Measurements from ENCODE around the gene NDUFAF3.

The NDUFAF3 gene, protein sequence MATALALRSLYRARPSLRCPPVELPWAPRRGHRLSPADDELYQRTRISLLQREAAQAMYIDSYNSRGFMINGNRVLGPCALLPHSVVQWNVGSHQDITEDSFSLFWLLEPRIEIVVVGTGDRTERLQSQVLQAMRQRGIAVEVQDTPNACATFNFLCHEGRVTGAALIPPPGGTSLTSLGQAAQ

DNA sequence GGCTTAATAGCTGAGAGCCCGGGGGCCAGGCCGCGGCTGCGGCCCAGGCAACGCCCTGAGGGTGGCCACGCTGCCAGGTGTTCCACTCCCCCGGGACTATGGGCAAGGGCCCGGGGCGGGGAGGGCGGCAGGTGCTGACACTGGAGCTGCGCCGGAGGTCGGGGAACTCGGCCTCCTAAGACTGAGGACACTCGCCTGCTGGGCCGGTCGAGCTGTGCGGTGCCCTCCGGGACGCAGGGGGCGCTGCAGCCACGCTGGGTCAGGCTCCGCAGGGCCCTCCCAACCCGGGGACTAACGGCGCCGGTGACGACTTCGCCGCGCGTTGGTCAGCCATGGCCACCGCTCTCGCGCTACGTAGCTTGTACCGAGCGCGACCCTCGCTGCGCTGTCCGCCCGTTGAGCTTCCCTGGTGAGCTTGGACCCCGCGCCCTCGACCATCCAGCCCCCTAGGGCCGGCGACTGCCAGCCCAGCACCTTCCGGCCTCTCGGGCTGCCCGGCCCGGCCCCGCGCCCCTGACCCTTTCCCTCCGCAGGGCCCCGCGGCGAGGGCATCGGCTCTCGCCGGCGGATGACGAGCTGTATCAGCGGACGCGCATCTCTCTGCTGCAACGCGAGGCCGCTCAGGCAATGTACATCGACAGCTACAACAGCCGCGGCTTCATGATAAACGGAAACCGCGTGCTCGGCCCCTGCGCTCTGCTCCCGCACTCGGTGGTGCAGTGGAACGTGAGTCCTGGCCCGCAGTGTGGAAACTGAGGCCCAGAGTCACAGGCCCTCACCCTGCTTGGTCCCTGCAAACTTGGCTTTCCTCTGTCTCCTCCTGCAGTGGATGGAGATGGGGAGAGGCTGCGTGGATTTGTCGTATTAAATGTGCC lies at the start of gene NDUFAF3:
Gene NDUFAF3 (plus strand): TSS at position 309 of the 875 bp plus-strand sequence. CDS start 24 bp downstream, at position 333.
- DNase-seq = peak; percentile 97

DNA sequence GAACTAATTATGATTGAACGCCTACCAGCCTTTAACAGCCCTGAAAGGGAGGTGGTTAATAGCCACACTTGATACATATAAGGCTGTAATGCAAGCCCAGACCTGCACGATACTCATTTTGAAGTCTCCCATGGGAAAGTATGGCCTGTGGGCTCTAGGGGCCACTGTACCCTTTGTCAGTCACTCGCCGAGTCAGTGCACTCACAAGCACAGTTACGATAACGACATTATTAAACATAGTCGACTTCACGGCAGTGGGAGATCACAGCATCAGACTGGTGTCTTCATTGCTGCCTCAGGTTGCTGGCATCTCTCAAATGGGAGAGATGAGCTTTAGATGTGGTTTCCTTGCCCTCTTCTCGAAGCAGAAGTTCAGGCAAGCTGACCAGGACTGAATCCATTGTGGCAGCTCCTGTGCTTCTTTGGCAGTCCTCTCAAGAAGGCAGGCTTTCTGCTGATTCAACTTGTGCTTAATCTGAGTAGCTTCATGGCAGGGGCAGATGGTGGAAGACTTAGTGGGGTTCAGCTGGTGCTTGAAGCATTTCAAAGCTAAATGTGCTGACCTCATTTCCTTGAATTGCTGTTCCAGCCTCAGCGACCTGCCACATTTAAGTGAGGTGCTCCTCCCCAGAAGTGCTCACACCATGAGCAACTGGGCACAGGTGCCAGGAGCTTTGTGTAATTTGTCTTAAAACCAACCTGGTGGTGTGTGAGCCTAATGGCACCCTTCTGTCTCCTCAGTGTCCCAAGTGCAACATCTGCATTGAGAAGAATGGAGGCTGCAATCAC lies 47.7 kb upstream of the NDUFAF3 start:
- DNase-seq = no peak

DNA sequence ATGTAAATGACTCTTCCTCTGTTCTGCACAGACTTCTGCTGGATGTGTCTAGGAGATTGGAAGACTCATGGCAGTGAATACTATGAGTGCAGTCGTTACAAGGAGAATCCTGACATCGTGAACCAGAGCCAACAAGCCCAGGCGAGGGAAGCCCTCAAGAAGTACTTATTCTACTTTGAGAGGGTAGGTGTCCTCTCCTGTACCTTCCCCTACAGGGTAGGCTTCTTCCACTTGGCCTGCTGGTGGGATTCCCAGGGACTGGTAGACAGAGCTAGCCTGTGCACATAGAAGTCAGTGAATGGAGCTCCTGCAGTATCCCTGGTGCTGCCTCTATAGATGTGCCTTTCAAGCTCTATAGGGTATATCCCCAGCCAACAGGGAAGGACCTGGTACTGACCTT lies 42.5 kb upstream of the NDUFAF3 start:
- no peak for DNase-seq

DNA sequence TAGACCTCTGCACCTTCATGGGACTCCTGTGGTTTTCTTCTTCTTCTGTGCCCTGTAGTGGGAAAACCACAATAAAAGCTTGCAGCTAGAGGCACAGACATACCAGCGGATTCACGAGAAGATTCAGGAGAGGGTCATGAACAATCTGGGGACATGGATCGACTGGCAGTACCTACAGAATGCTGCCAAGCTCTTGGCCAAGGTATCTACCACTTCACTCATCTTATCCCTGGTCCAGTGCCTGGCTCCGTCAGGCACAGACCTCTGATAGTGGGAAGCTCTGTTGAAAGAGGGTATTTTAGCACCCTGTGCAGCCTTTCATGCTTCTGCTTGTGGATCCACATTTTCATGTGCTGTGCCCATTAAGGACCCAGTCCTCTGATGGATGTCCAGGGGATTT lies 41.6 kb upstream of the NDUFAF3 start:
- no peak for DNase-seq

DNA sequence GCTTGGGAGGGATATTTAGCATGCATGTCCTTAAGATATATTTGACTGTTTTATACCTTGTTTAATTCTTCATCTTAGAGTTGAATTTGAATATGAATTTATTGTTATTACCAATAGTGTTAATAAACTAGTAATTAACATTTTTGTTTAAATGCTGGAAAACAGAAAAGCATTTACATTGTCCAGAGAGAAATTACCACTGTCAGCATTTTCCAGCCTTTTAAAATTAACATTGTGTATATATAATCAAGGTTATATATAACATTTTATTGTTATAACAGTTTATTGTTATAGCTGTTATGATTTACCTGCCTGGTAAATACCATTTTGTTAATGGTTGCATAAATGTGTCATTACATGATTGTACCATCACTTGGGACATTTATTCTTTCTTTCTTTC lies 39.9 kb upstream of the NDUFAF3 start:
- DNase-seq = no peak

DNA sequence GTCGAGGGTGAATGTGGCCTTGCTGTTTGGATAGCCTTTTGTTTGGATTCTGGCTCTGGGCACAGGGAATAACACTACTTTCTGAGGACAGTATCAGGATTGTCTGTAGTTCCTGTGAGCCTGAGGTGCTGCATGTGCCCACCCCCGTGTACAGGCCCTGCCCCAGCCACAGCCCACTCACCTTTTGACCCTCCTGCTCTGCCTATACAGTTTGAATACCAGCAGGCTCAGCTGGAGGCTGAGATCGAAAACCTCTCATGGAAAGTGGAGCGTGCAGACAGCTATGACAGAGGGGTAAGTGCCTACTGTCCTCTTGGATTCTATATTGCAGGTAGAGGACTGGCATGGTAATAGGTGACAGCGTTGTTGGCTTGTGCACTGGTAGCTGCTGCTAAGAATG lies 39.2 kb upstream of the NDUFAF3 start:
- no peak for DNase-seq

DNA sequence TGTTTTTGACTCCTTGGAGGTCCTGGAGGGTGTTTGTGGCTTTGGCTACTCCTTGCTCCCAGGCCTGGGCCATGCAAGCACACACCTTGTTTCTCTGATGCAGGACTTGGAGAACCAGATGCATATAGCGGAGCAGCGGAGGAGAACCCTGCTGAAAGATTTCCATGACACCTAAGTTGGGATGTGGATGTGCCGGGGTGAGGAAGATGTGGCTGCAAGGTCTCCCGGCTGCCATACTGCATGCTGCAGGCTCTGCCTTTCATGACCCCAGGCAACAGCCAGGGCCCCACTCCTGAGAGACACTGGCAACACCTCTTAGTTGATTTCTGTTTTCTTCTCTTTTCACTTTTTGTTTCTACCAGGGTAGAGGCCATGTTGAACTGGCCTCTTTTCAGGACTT lies 38.8 kb upstream of the NDUFAF3 start:
- no peak for DNase-seq

DNA sequence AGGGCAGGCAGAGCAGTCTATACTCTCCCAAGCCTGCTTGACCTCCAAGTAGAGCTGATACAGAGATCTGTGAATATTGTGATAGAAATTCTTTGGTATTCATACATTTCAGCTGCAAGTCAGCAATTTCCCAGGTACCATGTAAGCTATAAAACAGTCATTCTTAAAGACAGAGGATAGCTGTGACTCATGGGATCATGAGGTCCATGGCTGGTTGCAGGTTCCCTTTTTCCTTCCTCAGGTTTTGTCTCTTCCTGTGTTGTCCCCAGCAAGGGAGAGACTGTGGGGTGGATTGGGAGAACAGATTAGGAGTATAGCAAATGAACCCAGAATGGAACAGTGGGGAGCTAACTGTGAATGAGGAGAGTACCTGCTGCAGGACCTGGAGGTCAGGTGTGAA lies 37.3 kb upstream of the NDUFAF3 start:
- DNase-seq = no peak

DNA sequence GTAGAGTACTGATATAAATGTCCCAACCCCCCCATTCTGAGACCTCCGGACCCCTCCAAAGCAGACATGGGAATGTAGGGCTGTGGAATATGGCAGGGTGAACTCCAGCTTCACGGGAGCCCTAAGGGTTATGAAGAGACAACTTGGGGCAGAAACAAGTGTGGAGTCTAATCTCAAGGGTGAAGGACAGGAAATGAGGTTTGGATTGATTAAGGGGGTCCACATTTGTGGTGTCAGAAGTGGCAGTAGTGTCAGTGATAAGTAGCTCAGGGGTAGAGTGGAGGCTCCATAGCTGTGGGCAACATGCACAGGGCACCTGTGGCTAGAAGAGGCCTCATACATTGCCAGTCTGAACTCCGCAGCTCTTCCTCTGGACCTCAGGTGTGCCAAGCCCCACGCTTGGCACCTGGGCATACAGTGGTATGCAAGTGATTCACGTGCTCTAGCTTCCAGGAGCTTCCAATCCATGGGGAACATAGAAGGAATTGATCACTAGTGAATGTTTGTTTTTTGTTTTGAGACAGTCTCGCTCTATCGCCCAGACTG lies 36.0 kb upstream of the NDUFAF3 start:
- DNase-seq = no peak

DNA sequence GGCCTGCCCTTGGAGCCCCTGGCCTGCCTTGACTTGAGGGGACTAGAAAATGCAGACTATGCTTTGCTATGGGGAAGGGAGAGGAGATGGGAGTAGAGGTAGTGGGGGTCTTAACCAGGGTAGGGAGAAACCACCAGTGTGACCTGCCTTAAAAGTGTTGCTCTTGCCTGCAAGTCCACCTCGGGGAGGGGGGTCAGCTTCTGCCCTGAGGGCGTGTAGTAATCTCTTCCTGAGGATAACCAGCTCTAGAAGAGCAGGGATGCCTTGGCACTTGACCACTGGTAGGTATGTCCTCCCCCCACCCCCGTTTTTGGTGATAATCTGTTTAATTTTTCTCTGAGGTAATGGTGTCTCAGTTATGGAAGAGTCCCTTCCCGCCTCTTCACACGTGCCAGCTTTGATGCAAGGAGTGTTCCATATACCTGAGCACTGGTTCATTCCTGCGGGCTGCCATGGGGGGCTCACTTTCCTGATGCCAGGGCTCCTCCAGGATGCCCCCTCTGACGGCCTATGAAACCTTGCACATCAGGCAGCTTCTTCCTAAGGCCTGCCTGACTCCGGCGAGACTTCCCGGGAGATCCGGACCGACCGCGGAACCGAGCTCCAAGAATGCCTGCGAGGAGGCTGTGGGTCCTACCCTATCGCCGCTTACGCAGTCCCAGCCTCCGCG lies 32.7 kb upstream of the NDUFAF3 start:
- DNase-seq = peak; percentile 25

DNA sequence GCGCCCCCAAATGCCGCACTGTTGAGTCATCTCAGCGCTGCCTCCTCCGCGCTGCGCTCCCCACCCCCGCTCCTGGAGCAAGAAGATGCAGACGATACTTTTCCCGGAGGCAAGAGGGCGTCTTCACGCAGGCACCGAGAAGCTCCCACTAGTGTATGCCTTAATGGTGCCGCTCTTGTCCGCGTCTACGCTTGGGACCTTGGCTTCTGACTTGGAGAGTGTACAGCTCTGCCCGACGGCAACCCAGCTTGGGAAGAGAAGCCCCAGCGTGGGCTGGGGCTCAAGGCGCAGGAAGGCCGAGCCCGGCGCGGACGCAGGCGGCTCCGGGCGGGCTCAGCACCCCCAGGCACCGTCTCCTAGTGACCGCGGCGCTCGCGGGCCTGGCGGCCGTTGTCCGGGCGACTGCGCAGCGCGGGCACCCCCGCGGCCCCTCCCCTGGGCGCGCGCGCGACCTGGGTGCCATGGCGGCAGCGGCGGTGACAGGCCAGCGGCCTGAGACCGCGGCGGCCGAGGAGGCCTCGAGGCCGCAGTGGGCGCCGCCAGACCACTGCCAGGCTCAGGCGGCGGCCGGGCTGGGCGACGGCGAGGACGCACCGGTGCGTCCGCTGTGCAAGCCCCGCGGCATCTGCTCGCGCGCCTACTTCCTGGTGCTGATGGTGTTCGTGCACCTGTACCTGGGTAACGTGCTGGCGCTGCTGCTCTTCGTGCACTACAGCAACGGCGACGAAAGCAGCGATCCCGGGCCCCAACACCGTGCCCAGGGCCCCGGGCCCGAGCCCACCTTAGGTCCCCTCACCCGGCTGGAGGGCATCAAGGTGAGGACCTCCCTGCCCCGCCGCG lies 31.9 kb upstream of the NDUFAF3 start, which contains the start of gene P4HTM:
Gene P4HTM (plus strand): TSS at position 446 of the 840 bp plus-strand sequence. CDS start 16 bp downstream, at position 462.
- peak; percentile 69 for DNase-seq

DNA sequence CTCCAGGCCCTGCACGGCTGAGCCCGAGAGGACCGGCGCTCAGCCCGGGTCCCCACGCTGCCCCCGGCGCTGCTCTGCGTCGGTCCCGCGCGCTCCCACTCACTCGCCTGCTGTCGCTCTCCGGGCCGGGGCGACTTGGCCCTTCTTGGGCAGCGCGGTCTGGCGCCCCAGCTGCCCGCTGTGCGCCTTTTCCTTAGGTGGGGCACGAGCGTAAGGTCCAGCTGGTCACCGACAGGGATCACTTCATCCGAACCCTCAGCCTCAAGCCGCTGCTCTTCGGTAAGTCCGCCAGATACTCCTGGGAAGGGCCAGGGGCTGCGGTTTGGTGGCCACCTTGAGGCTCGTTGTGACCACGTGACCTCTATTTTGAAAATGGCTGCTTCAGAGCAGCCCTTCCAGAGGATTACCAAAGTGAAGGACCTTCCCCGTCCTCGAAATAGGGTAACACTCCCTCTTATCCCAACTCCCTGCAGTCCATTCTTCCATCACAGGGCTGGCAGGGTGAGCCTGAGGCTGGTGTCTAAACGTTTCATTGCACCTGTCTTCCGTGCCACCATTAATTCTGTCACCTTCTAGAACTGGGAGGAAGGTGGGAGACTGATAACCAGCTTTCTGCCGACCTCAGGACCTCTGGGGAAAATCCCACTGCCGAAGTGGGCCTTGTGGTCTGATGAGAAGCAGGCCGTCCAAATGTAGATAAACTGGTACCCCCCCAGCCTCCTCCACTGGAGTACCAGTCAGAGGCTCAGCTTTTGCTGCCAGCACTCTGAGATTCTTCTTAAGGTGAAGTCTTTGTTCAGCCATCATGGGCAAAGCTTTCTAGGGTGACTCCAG lies 31.1 kb upstream of the NDUFAF3 start:
- peak; percentile 23 for DNase-seq

DNA sequence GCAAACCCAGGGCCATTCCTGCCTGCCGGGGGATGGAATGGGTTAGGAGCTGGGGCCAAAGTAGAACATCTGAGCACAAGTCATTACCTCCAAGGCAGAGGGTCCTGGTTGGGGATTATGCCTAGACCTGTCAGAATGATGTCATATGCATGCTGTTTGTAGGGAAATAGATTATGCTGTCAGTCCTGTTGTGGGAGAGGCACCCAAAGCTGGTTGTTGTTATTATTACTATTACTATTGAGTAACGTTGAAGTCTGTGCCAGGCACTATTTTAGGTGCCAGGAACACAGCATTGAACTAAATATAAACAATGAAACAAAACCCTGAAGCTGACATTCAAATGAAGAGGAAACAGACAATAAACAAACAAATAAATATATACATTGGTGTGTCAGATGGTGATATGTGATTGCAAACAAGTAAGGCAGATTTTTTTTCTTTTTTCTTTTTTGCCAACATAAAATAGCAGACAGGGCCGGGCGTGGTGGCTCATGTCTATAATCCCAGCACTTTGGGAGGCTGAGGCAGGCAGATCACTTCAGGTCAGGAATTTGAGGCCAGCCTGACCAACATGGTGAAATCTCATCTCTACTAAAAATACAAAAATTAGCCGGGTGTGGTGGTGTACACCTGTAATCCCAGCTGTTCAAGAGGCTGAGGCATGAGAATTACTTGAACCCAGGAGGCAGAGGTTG lies 29.9 kb upstream of the NDUFAF3 start:
- no peak for DNase-seq

DNA sequence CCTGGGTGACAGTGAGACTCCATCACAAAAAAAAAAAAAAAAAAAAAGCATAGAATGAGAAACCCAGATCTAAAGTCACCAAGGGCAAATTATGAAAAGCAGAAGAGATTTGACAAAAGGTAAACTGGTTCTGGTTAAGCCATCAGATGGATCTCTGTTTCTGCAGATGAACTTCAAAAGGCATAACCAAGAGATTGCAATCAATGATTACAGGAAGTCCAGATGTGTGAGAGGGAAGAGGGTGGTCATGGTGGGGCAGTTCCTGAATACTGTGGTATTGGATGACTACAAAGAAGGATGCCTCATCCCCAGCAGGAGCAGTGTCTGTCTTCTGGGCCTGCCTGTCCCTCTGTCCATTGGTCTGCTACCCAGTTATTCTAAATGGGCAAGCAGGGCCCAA lies 28.1 kb upstream of the NDUFAF3 start:
- no peak for DNase-seq

DNA sequence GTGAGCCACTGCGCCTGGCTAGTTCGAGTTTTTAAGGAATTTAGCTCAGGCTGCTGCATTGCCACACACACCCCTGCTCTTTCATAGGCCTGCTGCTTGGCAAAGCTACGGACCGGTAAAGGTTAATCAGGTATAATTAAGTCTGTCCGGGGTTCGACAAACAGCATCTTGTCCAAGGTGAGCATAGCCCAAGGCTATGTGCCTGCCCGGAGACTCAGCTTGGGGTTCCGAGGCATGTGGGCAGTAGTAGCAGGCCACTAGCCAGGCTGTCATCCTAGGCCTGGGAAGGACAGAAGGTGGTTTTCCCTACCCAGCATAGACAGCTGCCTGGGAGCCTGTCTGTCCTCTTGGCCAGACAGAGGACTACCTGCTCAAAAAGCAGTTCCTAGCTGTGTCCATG lies 25.3 kb upstream of the NDUFAF3 start:
- no peak for DNase-seq

DNA sequence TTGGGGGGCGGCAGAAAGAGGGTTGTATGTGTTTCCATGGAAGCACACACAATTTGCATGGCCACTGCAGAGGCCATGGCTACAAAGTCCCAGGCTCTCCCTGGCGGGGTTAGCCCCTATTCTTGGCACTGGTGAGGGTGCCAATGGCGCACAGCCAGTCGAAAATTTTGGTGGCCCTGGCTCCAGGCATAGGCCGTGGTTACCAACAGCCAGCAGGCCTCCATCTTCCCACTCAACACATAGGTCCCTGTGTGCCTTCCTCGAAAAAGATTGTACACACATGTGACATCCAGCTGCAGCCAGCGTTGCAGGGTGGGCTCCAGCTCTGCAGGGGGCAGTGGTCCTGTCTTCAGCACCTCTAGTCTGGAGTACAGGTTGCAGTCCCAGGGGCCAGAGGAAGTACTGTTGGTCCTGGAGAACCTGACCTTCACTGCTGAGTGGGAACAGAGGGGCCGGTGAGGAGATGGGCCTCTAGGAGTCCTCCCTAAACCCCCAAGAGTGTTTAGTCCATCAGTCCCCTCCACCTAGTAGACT lies 24.8 kb upstream of the NDUFAF3 start:
- no peak for DNase-seq

DNA sequence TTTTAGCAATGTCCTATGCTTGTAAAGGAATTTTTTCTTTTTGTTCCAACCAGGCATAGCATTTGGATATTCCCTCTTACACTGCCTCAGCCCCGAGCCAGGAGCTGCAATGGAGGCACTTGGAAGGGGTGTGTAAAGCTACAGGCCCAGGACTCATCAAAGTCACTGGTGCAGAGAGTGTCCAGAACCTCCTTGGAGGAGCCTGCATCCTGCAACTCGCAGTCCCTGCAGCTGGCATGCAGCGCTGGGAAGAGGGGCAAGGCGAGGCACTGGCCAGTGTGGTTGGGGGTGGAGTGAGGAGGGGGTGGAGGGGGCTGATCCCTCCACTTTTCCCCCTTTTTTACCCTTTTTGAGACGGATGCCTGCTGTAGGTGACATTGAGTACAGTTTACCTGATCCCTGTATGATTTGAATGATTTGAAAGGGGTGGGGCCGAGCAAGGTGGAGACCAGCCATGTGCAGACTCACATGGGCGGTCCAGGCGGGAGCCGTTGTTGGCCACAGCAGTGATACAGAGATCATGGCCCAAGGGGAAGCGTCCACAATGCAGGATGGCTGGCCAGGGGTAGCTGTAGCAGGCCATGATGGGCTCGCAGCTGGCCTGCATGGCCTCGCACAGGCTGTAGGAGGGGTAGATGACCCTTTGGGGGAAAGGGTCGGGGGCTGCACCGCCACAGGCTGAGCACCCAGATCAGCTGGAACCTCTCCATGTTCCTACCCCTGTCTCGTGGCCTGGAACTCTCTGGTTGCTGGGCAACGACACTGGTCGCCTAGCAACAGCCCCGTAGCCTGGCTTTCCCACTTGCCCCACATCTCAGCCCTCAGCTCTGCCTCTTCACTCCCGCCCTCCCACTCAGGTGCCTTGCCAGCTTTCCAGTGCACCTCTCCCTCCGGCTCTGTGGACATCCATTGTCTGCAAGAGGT lies 23.9 kb upstream of the NDUFAF3 start:
- no peak for DNase-seq

DNA sequence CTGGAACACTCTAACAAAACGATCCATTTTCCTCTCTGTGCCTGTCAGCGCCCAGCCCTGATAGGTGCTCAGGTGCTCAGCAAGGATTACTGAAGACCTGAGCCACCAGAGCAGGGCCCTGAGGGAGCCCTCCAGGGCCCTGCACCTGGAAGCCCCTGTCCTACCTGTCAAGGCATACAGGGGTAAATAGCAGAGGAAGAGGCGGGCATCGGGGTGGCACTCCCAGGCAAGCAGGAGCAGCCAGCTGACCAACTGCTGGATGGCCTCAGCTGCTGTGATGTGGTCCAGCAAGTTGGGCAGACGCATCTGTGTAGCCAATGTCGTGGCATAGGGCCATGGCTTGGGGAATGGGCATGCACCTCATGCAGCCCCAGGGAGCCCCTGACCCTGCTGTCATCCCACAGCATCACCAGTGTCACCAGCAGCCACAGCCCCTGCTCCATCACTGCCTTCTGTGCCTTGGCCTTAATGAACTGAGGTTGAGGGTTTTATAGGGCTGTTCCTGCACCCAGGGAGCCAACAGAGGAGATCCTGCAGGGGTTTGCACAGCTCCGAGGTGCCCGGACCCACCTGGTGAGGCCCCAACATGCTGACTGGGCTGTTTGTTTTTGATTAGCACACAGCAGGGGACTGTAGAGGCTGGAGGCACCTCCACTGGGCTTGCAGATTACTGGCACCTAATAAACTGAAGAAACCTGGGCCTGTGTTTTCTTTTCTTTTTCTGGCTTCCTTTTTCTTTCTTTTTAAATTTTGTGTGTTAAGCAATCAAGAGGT lies 22.6 kb upstream of the NDUFAF3 start:
- DNase-seq = peak; percentile 78

Data from NCI-H146 (cell line).